ENCODE measurements around the gene ZDHHC21. TPM values are rescaled to one million over a fixed set of nuclear protein-coding genes. Genes with fewer than 3 reads are reported as not detected.

Gene ZDHHC21
- total RNA-seq, 2 donors from 2014 or later = 8.0 to 11.6 TPM

DNA sequence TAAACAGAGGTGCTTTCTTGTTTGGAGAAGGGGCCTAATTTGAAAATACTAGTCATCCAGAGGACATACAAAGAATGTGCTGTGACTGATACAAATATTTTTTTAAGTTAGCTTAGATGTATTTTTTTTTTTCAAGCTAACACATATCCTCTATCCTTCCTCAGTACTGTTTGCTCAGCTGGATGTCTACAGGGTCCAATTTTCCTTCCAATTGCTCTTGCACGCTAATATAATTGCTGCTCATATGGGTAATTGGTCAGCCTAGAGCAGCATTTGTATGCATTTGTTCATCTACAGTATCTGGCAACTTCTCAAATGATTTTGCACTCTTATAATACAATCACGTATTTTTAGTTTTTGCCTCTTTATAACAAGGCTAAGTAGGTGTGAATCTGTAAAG, 84.7 kb downstream of the ZDHHC21 start:
- Histone ChIP-seq H3K36me3 (no peaks in the 10 kb centered on the region), H3K4me3 (no peak overlapping the region), H3K27me3 (replicated peaks; ENCODE audit: insufficient read depth) (no peaks in the 10 kb centered on the region), H3K4me1 (replicated peaks) (peaks cover 3% of the 10 kb centered on the region), H3K9me3 (no peaks in the 10 kb centered on the region), H3K27ac (no peak overlapping the region)
- intact Hi-C loops (cut with DNase I) = no loop called here
- no peak for DNase-seq (ENCODE audit: low spot score)
- 52% methylated on average over 2 of the region's 2 CpGs for WGBS
- no peak for TF ChIP-seq POLR2AphosphoS5 (IDR thresholded peaks at IDR 0.05)
- TF ChIP-seq, protein P1, sequence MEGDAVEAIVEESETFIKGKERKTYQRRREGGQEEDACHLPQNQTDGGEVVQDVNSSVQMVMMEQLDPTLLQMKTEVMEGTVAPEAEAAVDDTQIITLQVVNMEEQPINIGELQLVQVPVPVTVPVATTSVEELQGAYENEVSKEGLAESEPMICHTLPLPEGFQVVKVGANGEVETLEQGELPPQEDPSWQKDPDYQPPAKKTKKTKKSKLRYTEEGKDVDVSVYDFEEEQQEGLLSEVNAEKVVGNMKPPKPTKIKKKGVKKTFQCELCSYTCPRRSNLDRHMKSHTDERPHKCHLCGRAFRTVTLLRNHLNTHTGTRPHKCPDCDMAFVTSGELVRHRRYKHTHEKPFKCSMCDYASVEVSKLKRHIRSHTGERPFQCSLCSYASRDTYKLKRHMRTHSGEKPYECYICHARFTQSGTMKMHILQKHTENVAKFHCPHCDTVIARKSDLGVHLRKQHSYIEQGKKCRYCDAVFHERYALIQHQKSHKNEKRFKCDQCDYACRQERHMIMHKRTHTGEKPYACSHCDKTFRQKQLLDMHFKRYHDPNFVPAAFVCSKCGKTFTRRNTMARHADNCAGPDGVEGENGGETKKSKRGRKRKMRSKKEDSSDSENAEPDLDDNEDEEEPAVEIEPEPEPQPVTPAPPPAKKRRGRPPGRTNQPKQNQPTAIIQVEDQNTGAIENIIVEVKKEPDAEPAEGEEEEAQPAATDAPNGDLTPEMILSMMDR (IDR thresholded peaks at IDR 0.05) = no peak
- TF ChIP-seq POLR2A (IDR thresholded peaks at IDR 0.05) = no peak

DNA sequence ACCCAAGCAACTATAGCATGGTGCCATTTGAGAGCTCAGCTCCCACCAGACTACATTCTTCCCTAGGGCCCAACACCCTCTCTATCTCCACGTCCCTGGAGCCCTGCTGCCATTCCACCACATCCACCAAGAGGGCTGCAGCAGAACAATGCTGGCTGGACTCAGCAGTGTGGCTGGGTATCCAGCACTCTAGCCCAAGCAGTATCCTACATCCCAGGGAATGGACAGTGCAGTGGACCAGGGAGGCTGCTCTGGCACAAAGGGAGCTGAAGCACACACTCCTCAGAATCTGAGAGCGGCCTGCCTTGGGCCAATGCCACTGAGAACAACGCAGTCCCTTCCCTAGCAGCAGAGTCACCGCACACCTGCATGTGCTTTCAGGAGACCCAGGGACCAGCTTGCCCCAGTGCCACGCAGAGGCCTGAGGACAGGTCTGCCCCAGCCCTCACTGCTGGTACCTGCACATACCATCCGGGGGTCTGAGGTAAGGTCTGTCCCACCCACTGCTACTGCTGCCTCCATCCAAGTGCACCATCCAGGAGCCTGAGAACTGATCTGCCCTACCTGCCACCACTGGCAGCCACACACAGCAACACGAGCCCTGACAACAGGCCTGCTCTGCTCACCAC, 95.9 kb downstream of the ZDHHC21 start:
- H3K9me3 ChIP-seq = no peaks in the 10 kb centered on the region
- WGBS = 100% methylated on average over 7 of the region's 7 CpGs
- H3K4me3 ChIP-seq = no peak overlapping the region
- intact Hi-C loops (cut with DNase I) = no loop called here
- no peaks in the 10 kb centered on the region for H3K36me3 ChIP-seq
- H3K4me1 ChIP-seq (replicated peaks) = no peaks in the 10 kb centered on the region
- no peaks in the 10 kb centered on the region for H3K27me3 ChIP-seq (replicated peaks; ENCODE audit: insufficient read depth)
- H3K27ac ChIP-seq = no peak overlapping the region
- TF ChIP-seq POLR2AphosphoS5 (IDR thresholded peaks at IDR 0.05) (no peak), POLR2A (IDR thresholded peaks at IDR 0.05) (no peak)
- TF ChIP-seq, protein P1 (IDR thresholded peaks at IDR 0.05) = no peak
- DNase-seq (ENCODE audit: low spot score) = no peak

DNA sequence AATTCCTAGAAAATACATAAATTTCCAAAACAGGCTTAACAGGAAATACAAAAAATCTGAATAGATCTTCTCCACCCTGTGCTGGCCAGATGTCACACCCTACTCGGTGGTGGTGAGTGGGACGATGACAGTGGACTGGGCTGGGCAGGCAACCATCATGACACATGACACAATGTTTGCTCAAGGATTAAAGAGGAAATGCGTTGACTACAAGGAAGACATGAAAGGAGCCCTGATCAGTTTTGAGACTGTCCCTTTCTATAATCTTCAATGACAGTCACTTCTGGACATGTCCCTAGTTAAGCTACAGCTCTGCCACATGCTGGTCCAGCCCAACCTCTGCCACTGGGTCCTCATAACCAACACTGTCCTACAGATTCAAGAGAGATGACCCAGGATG, 99.8 kb downstream of the ZDHHC21 start:
- TF ChIP-seq POLR2AphosphoS5 (IDR thresholded peaks at IDR 0.05) (no peak), POLR2A (IDR thresholded peaks at IDR 0.05) (no peak)
- TF ChIP-seq, protein P1 (IDR thresholded peaks at IDR 0.05) = no peak
- DNase-seq (ENCODE audit: low spot score) = no peak
- Histone ChIP-seq H3K36me3 (no peaks in the 10 kb centered on the region), H3K4me1 (replicated peaks) (no peaks in the 10 kb centered on the region), H3K27ac (no peak overlapping the region), H3K9me3 (no peaks in the 10 kb centered on the region), H3K27me3 (replicated peaks; ENCODE audit: insufficient read depth) (no peaks in the 10 kb centered on the region), H3K4me3 (no peak overlapping the region)
- intact Hi-C loops (cut with DNase I) = no loop called here
- 66% methylated on average over 3 of the region's 3 CpGs for WGBS

DNA sequence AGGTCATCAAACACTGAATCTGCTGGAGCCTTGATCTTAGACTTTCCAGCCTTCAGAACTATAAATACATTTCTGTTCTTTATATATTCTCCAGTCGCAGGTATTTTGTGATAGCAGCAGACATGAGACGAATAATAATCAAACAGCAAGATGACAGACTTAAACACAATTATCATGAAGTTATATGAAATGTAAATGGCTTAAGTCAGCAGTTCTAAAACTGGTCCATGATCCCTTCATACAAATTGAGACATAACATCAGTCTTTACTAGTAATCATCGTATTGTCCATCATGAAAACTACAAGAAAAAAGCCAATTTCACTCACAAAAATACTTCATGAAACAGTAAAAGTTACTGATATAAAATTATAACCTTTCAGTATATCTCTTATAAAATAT, 101.8 kb downstream of the ZDHHC21 start:
- no peak overlapping the region for H3K27ac ChIP-seq
- H3K36me3 ChIP-seq = no peaks in the 10 kb centered on the region
- WGBS = 96% methylated on average over 3 of the region's 3 CpGs
- intact Hi-C loops (cut with DNase I) = no loop called here
- no peak overlapping the region for H3K4me3 ChIP-seq
- no peaks in the 10 kb centered on the region for H3K4me1 ChIP-seq (replicated peaks)
- TF ChIP-seq POLR2A (IDR thresholded peaks at IDR 0.05) = no peak
- TF ChIP-seq, protein P1 (IDR thresholded peaks at IDR 0.05) = no peak
- no peak for TF ChIP-seq POLR2AphosphoS5 (IDR thresholded peaks at IDR 0.05)
- no peaks in the 10 kb centered on the region for H3K27me3 ChIP-seq (replicated peaks; ENCODE audit: insufficient read depth)
- DNase-seq (ENCODE audit: low spot score) = no peak
- H3K9me3 ChIP-seq = no peaks in the 10 kb centered on the region

DNA sequence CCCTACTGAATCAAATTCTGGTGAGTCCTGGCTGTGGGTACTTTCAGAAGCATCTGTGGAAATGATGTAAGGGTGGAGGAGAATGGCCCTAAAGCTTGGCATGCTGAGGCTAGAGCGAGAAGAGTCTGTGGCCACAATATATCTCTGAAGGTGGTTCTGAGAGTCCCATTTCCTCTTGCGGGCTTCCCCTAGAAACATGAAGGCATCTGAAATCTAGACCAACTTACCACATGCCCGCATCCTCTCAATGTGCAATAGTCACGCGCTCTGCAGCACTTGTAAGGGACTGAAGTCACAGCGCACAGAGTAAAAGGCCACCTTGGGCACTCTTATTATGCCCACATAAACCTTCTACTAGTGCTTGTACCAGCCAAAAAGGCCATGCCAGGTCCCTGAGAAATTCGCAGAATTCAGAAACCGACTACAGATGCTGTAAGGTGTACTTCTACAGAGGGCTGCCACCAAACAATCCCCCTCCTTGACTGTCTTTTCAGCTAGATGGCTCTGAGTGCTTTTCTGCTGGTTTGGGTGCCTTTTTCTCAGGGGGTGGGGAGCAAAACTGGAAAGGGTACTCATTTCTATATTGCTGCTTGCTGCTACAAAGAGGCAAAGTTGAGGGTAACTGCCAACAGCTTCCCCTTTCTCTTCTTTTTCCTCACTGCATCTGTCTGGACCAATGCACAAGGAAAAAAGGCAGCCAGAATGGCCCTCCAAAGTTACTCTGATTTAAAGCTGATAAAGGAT, 107.3 kb downstream of the ZDHHC21 start:
- no peaks in the 10 kb centered on the region for H3K4me1 ChIP-seq (replicated peaks)
- H3K27ac ChIP-seq = no peak overlapping the region
- no peaks in the 10 kb centered on the region for H3K27me3 ChIP-seq (replicated peaks; ENCODE audit: insufficient read depth)
- no peak overlapping the region for H3K4me3 ChIP-seq
- no peaks in the 10 kb centered on the region for H3K9me3 ChIP-seq
- 72% methylated on average over 8 of the region's 8 CpGs for WGBS
- intact Hi-C loops (cut with DNase I) = no loop called here
- H3K36me3 ChIP-seq = no peaks in the 10 kb centered on the region
- no peak for DNase-seq (ENCODE audit: low spot score)
- no peak for TF ChIP-seq POLR2A (IDR thresholded peaks at IDR 0.05)
- TF ChIP-seq POLR2AphosphoS5 (IDR thresholded peaks at IDR 0.05) = no peak
- TF ChIP-seq, protein P1 (IDR thresholded peaks at IDR 0.05) = no peak

Data from prostate gland (tissue), 2 donors.